HEK293 (cell line): ENCODE measurements around the gene IFT122.

Experiments
- CTCF ChIA-PET: fragments of 350-600 bp; formaldehyde crosslinking; extraction: SDS; loops from one replicate; lab custom pipeline; 2021; ENCODE audit warnings: antibody characterized with exemption; lab: Yijun Ruan, JAX
- POLR2A ChIA-PET: fragments of 300-600 bp; formaldehyde crosslinking; extraction: SDS; loops from one replicate; lab custom pipeline; 2020; ENCODE audit warnings: antibody characterized with exemption, inconsistent platforms; lab: Yijun Ruan, JAX
- H3K27ac ChIP-seq: fragments of 200-500 bp; sonication (Bioruptor generic); 2 replicates; pipeline ENCODE4 v1.5.1; 2014; ENCODE audit warnings: low read depth, low read length, control low read depth, inconsistent platforms; ENCODE audit errors: extremely low read depth
- H3K36me3 ChIP-seq, 2 experiments: fragments of 200-500 bp in 1 of 2; sonication (Bioruptor generic) in 1 of 2; 1 replicate in 1 of 2; 2 replicates in 1 of 2; pipeline ENCODE4 v1.5.1; 2014 to 2017; ENCODE audit warnings: inconsistent platforms in 2 of 2, low read length in 2 of 2; ENCODE audit not compliant: control insufficient read depth in 2 of 2, insufficient read depth in 1 of 2
- H3K4me1 ChIP-seq: fragments of 200-500 bp; sonication (Bioruptor generic); 2 replicates; pipeline ENCODE4 v1.5.1; 2014; ENCODE audit warnings: mild to moderate bottlenecking, low read length, inconsistent platforms; ENCODE audit not compliant: control insufficient read depth, insufficient read depth
- H3K4me3 ChIP-seq: 2 replicates; pipeline ENCODE4 v1.5.1; 2011; ENCODE audit warnings: low read depth, mild to moderate bottlenecking, control low read depth, low read length, moderate library complexity
- H3K9me3 ChIP-seq: fragments of 200-500 bp; sonication (Bioruptor generic); 2 replicates; pipeline ENCODE4 v1.5.1; 2014; ENCODE audit warnings: low read depth, low read length, inconsistent platforms; ENCODE audit not compliant: control insufficient read depth, insufficient read depth
- GFI1B ChIP-seq: fragments of 450-650 bp; formaldehyde crosslinking; IDR thresholded peaks from 2 replicates; pipeline ENCODE4 v1.5.1; 2016; ENCODE audit warnings: missing biosample characterization, missing genetic modification characterization
- GLIS1 ChIP-seq: fragments of 450-650 bp; formaldehyde crosslinking; IDR thresholded peaks from 2 replicates; pipeline ENCODE4 v1.5.1; 2016; ENCODE audit warnings: missing biosample characterization, missing genetic modification characterization
- GLIS2 ChIP-seq: fragments of 450-650 bp; formaldehyde crosslinking; IDR thresholded peaks from 2 replicates; pipeline ENCODE4 v1.5.1; 2016; ENCODE audit warnings: missing biosample characterization, missing genetic modification characterization
- HOXC10 ChIP-seq: sonication (generic); formaldehyde crosslinking; IDR thresholded peaks from 2 replicates; pipeline ENCODE4 v1.8.1; 2023; ENCODE audit warnings: mild to moderate bottlenecking, missing genetic modification reagents
- SCRT1 ChIP-seq: fragments of 450-650 bp; formaldehyde crosslinking; IDR thresholded peaks from 2 replicates; pipeline ENCODE4 v1.5.1; 2016; ENCODE audit warnings: missing biosample characterization, missing genetic modification characterization, borderline replicate concordance
- ZBTB20 ChIP-seq: fragments of 450-650 bp; formaldehyde crosslinking; IDR thresholded peaks from 2 replicates; pipeline ENCODE4 v1.5.1; 2016; ENCODE audit warnings: missing biosample characterization, missing genetic modification characterization
- ZNF112 ChIP-seq: fragments of 450-650 bp; formaldehyde crosslinking; IDR thresholded peaks from 2 replicates; pipeline ENCODE4 v1.5.0; 2017; ENCODE audit warnings: missing biosample characterization, missing genetic modification characterization
- ZNF157 ChIP-seq: fragments of 450-650 bp; formaldehyde crosslinking; IDR thresholded peaks from 2 replicates; pipeline ENCODE4 v1.5.1; 2016; ENCODE audit warnings: missing biosample characterization, missing genetic modification characterization
- ZNF16 ChIP-seq: fragments of 450-650 bp; formaldehyde crosslinking; IDR thresholded peaks from 2 replicates; pipeline ENCODE4 v1.5.1; 2016; ENCODE audit warnings: low read depth, missing biosample characterization, missing genetic modification characterization
- ZNF214 ChIP-seq: fragments of 450-650 bp; formaldehyde crosslinking; IDR thresholded peaks from 2 replicates; pipeline ENCODE4 v1.5.1; 2017; ENCODE audit warnings: missing biosample characterization, mild to moderate bottlenecking, missing genetic modification characterization, borderline replicate concordance
- ZNF239 ChIP-seq: fragments of 450-650 bp; formaldehyde crosslinking; IDR thresholded peaks from 2 replicates; pipeline ENCODE4 v1.5.1; 2016; ENCODE audit warnings: missing biosample characterization, missing genetic modification characterization
- ZNF335 ChIP-seq: fragments of 450-650 bp; formaldehyde crosslinking; conservative IDR thresholded peaks from 2 replicates; pipeline ENCODE4 v1.5.1; 2016; ENCODE audit warnings: missing biosample characterization, missing genetic modification characterization
- ZNF433 ChIP-seq: fragments of 450-650 bp; formaldehyde crosslinking; IDR thresholded peaks from 2 replicates; pipeline ENCODE4 v1.5.1; 2016; ENCODE audit warnings: missing biosample characterization, missing genetic modification characterization, low read depth
- ZNF558 ChIP-seq: fragments of 450-650 bp; formaldehyde crosslinking; IDR thresholded peaks from 2 replicates; pipeline ENCODE4 v1.5.1; 2016; ENCODE audit warnings: missing biosample characterization, missing genetic modification characterization
- ZNF629 ChIP-seq: fragments of 450-650 bp; formaldehyde crosslinking; IDR thresholded peaks from 2 replicates; pipeline ENCODE4 v1.5.1; 2017; ENCODE audit warnings: missing biosample characterization, missing genetic modification characterization
- ZNF747 ChIP-seq: fragments of 450-650 bp; formaldehyde crosslinking; IDR thresholded peaks from 2 replicates; pipeline ENCODE4 v1.5.1; 2016; ENCODE audit warnings: missing biosample characterization, missing genetic modification characterization
- ZXDB ChIP-seq: fragments of 450-650 bp; formaldehyde crosslinking; IDR thresholded peaks from 2 replicates; pipeline ENCODE4 v1.5.1; 2016; ENCODE audit warnings: missing biosample characterization, missing genetic modification characterization
- TF ChIP-seq, protein P1 (sequence below): fragments of 450-650 bp; formaldehyde crosslinking; IDR thresholded peaks from 2 replicates; pipeline ENCODE4 v1.5.1; 2017; ENCODE audit warnings: missing biosample characterization, missing genetic modification characterization
- TF ChIP-seq, protein P2 (sequence below): fragments of 450-650 bp; formaldehyde crosslinking; IDR thresholded peaks from 2 replicates; pipeline ENCODE4 v1.5.1; 2016; ENCODE audit warnings: missing biosample characterization, missing genetic modification characterization
- TF ChIP-seq, protein P3 (sequence below): sonication (generic); formaldehyde crosslinking; IDR thresholded peaks from 2 replicates; pipeline ENCODE4 v1.8.1; 2022; ENCODE audit warnings: mild to moderate bottlenecking, moderate library complexity, missing genetic modification reagents
- TF ChIP-seq, protein P4 (sequence below): fragments of 450-650 bp; formaldehyde crosslinking; conservative IDR thresholded peaks from 2 replicates; pipeline ENCODE4 v1.5.1; 2016; ENCODE audit warnings: low read depth, missing biosample characterization, missing genetic modification characterization
- TF ChIP-seq, protein P5 (sequence below): fragments of 450-650 bp; formaldehyde crosslinking; IDR thresholded peaks from 2 replicates; pipeline ENCODE4 v1.5.1; 2017; ENCODE audit warnings: missing biosample characterization, mild to moderate bottlenecking, missing genetic modification characterization, moderate library complexity
- TF ChIP-seq, protein P6 (sequence below): fragments of 450-650 bp; formaldehyde crosslinking; optimal IDR thresholded peaks from 2 replicates; pipeline ENCODE3; 2016; ENCODE audit warnings: missing biosample characterization, mild to moderate bottlenecking, missing genetic modification characterization

Gene IFT122

DNA sequence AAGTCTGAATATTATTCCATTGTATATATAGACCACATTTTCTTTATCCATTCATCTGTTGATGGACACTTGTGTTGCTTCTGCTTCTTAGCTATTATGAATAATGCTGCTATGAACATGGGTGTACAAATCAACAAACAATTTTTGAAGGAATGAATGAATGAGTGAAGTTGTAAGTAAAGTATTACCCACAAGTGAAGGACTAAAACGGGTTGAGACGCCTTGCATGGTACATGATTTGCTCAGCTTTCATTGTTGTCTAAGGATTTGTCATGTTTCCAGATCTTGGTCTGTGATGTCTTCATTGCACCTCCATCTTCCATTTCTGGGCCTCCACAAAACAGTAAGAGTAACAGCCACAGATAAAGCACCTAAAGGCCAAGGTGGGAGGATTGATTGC lies 20.5 kb downstream of the IFT122 start (continued):
- TF ChIP-seq, protein P1, sequence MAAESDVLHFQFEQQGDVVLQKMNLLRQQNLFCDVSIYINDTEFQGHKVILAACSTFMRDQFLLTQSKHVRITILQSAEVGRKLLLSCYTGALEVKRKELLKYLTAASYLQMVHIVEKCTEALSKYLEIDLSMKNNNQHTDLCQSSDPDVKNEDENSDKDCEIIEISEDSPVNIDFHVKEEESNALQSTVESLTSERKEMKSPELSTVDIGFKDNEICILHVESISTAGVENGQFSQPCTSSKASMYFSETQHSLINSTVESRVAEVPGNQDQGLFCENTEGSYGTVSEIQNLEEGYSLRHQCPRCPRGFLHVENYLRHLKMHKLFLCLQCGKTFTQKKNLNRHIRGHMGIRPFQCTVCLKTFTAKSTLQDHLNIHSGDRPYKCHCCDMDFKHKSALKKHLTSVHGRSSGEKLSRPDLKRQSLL (tag by site-specific recombination), result no peak
- no peak for TF ChIP-seq ZNF112 (tag by site-specific recombination)
- no peak for TF ChIP-seq HOXC10 (CRISPR knock-in tag)
- no peak for TF ChIP-seq ZNF239
- TF ChIP-seq, protein P2, sequence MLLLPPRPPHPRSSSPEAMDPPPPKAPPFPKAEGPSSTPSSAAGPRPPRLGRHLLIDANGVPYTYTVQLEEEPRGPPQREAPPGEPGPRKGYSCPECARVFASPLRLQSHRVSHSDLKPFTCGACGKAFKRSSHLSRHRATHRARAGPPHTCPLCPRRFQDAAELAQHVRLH (tag by site-specific recombination), result no peak
- TF ChIP-seq ZNF747 (tag by site-specific recombination), result no peak
- no peak for TF ChIP-seq ZNF16 (tag by site-specific recombination)
- TF ChIP-seq, all 188 proteins: peak for 0

DNA sequence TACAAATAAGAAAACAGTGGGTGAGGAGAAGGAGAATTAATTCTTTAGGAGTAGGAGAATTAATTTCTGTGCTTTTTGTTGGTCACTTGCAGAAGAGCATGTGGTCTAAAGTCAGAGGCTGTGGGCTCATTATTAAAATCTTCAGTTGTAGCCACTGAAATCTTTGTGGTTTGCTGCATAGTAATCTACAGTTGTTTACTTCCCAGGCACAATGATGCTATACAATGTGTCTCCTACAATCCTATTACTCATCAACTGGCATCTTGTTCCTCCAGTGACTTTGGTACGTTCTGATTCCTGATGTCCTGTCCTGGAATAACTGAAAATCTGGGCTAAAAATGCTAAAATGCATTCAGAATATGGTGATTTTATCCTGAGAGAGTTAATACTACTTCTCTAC lies 21.0 kb downstream of the IFT122 start:
- Histone ChIP-seq H3K9me3 (no peaks in the 10 kb centered on the region), H3K36me3 (peaks cover 0 to 21% of the 10 kb centered on the region in 2 experiments; a peak in 2 of 3 replicates), H3K4me1 (no peaks in the 10 kb centered on the region), H3K27ac (no peak overlapping the region), H3K4me3 (no peak overlapping the region)
- ChIA-PET CTCF (no interaction called here), POLR2A (no interaction called here)
- TF ChIP-seq ZNF558, result no peak
- TF ChIP-seq, protein P3, sequence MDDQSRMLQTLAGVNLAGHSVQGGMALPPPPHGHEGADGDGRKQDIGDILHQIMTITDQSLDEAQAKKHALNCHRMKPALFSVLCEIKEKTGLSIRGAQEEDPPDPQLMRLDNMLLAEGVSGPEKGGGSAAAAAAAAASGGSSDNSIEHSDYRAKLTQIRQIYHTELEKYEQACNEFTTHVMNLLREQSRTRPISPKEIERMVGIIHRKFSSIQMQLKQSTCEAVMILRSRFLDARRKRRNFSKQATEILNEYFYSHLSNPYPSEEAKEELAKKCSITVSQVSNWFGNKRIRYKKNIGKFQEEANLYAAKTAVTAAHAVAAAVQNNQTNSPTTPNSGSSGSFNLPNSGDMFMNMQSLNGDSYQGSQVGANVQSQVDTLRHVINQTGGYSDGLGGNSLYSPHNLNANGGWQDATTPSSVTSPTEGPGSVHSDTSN (CRISPR knock-in tag), result no peak
- no peak for TF ChIP-seq ZNF214 (tag by site-specific recombination)
- TF ChIP-seq ZNF157 (tag by site-specific recombination), result no peak
- TF ChIP-seq, protein P4, sequence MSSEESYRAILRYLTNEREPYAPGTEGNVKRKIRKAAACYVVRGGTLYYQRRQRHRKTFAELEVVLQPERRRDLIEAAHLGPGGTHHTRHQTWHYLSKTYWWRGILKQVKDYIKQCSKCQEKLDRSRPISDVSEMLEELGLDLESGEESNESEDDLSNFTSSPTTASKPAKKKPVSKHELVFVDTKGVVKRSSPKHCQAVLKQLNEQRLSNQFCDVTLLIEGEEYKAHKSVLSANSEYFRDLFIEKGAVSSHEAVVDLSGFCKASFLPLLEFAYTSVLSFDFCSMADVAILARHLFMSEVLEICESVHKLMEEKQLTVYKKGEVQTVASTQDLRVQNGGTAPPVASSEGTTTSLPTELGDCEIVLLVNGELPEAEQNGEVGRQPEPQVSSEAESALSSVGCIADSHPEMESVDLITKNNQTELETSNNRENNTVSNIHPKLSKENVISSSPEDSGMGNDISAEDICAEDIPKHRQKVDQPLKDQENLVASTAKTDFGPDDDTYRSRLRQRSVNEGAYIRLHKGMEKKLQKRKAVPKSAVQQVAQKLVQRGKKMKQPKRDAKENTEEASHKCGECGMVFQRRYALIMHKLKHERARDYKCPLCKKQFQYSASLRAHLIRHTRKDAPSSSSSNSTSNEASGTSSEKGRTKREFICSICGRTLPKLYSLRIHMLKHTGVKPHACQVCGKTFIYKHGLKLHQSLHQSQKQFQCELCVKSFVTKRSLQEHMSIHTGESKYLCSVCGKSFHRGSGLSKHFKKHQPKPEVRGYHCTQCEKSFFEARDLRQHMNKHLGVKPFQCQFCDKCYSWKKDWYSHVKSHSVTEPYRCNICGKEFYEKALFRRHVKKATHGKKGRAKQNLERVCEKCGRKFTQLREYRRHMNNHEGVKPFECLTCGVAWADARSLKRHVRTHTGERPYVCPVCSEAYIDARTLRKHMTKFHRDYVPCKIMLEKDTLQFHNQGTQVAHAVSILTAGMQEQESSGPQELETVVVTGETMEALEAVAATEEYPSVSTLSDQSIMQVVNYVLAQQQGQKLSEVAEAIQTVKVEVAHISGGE (tag by site-specific recombination), result no peak
- no peak for TF ChIP-seq ZNF335 (tag by site-specific recombination)
- no peak for TF ChIP-seq ZBTB20 (tag by site-specific recombination)
- TF ChIP-seq, protein P5, sequence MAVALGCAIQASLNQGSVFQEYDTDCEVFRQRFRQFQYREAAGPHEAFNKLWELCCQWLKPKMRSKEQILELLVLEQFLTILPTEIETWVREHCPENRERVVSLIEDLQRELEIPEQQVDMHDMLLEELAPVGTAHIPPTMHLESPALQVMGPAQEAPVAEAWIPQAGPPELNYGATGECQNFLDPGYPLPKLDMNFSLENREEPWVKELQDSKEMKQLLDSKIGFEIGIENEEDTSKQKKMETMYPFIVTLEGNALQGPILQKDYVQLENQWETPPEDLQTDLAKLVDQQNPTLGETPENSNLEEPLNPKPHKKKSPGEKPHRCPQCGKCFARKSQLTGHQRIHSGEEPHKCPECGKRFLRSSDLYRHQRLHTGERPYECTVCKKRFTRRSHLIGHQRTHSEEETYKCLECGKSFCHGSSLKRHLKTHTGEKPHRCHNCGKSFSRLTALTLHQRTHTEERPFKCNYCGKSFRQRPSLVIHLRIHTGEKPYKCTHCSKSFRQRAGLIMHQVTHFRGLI (tag by site-specific recombination), result no peak

DNA sequence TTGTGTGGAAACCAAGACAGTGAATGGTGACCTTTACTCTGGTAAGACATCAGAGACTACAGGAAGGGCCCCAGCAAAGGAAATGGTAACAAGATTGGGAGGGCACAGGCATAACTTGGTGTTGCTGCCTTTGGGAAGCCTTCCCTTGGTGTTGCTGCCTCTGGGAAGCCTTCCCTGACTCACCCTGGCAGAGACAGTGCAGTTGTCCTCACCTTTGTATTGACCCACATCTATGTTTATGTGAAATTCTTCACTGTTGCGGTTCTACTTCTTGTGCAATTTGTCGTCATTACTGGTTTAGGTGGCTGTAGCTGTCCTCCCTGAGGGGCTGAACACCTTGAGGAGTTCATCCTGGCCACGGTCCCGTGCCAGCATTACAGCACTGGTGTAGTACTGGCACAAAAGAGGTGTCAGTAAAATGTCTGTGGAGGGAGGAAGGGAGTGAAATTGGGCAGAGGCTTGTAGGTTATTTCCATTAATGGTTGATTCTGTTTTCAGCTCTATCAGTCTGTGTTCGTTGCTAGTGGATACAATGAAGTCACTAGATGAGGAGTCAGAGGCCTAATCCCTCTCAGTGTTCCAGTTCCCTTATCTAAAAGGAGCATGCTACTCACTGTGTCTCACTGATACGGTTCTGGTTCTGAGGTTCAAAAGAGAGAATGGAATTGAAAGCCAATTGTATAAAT lies 21.6 kb downstream of the IFT122 start:
- CTCF ChIA-PET, result no interaction called here
- Histone ChIP-seq H3K27ac (no peak overlapping the region), H3K36me3 (peaks cover 0 to 21% of the 10 kb centered on the region in 2 experiments; a peak in 2 of 3 replicates), H3K4me3 (no peak overlapping the region), H3K9me3 (no peaks in the 10 kb centered on the region), H3K4me1 (no peaks in the 10 kb centered on the region)
- POLR2A ChIA-PET, result interaction anchor here (0.9 kb wide), 1 partner anchor 22 kb away, joined by 4 read pairs; the partner anchor contains the start of genes IFT122 and MBD4
- TF ChIP-seq GLIS2 (tag by site-specific recombination) (no peak), ZXDB (tag by site-specific recombination) (no peak), ZNF433 (tag by site-specific recombination) (no peak), ZNF629 (tag by site-specific recombination) (no peak), GLIS1 (tag by site-specific recombination) (no peak), SCRT1 (tag by site-specific recombination) (no peak), GFI1B (tag by site-specific recombination) (no peak)
- TF ChIP-seq, protein P6, sequence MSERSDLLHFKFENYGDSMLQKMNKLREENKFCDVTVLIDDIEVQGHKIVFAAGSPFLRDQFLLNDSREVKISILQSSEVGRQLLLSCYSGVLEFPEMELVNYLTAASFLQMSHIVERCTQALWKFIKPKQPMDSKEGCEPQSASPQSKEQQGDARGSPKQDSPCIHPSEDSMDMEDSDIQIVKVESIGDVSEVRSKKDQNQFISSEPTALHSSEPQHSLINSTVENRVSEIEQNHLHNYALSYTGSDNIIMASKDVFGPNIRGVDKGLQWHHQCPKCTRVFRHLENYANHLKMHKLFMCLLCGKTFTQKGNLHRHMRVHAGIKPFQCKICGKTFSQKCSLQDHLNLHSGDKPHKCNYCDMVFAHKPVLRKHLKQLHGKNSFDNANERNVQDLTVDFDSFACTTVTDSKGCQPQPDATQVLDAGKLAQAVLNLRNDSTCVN (tag by site-specific recombination), result no peak
